HCT116 (cell line): Measurements from ENCODE around the gene ZNF845. TPM values are rescaled to one million over a fixed set of nuclear protein-coding genes. Genes with fewer than 3 reads are reported as not detected.
"Not testable (repeated sequence)": the region's sequence is repeated elsewhere in the genome, so short reads cannot be mapped to it uniquely, and the experiment has no call there.

Experiments used
- ATAC-seq: fragments of 200-7000 bp; cut with Tn5 transposase; 2 replicates; pipeline ENCODE4 v1.9.1; 2020; ENCODE audit warnings: mild to moderate bottlenecking, moderate library complexity
- BruUV-seq: library from RNA; stranded (reverse); fragments of 400-500 nt; replicated peaks from 2 replicates; lab custom pipeline; 2021; lab: Mats Ljungman, UMichigan
- CTCF ChIA-PET: fragments of 300-600 bp; sonication (Branson Sonifier 250); formaldehyde crosslinking; loops from one replicate; lab custom pipeline; 2021; ENCODE audit warnings: antibody characterized with exemption; lab: Charles Lee
- POLR2A ChIA-PET: fragments of 300-600, 350-600 bp; sonication (Branson Sonifier 250); formaldehyde crosslinking; loops from one replicate; lab custom pipeline; 2021; ENCODE audit warnings: antibody characterized with exemption; lab: Charles Lee
- RAD21 ChIA-PET, 2 experiments: fragments of 300-600 bp; sonication (Branson Sonifier 250); formaldehyde crosslinking; loops; one replicate each; lab custom pipeline; 2023; ENCODE audit warnings: low total read pairs in 2 of 2; ENCODE audit not compliant: uncharacterized antibody in 2 of 2, unreplicated experiment in 2 of 2, low non-redundant PET in 1 of 2; lab: Charles Lee
- DNase-seq: peaks from one replicate; pipeline ENCODE4 v3.0.0-alpha.2; 2010; ENCODE audit warnings: low read depth, low spot score
- H2AFZ ChIP-seq: fragments of 200-600 bp; shearing (Covaris generic), sonication (generic); 2 replicates; pipeline ENCODE4 v1.6.1; 2017; ENCODE audit warnings: low read depth, mixed run types, mixed read lengths, antibody characterized with exemption, low read length; ENCODE audit not compliant: poor library complexity, severe bottlenecking
- H3K27ac ChIP-seq: 2 replicates; pipeline ENCODE4 v1.5.1; 2012; ENCODE audit warnings: low read depth, low read length
- H3K27me3 ChIP-seq: fragments of 200-600 bp; sonication (generic); 2 replicates; pipeline ENCODE4 v1.6.1; 2016; ENCODE audit warnings: mixed run types, low read length, mixed read lengths; ENCODE audit not compliant: insufficient read depth
- H3K36me3 ChIP-seq, 2 experiments: fragments of 200-500 bp in 1 of 2; fragments of 200-600 bp in 1 of 2; sonication (Bioruptor generic) in 1 of 2; sonication (generic) in 1 of 2; 2 replicates each; pipeline versions ENCODE4 v1.5.1 to v1.6.1; 2014 to 2016; ENCODE audit warnings: low read length in 2 of 2, inconsistent platforms in 1 of 2, mixed read lengths in 1 of 2, mixed run types in 1 of 2; ENCODE audit not compliant: insufficient read depth in 2 of 2, control insufficient read depth in 1 of 2
- H3K4me1 ChIP-seq, 2 experiments: fragments of 200-600 bp in 1 of 2; sonication (generic) in 1 of 2; 2 replicates each; pipeline versions ENCODE4 v1.5.1 to v1.6.1; 2012 to 2017; ENCODE audit warnings: low read length in 2 of 2, inconsistent platforms in 1 of 2, mild to moderate bottlenecking in 1 of 2, mixed read lengths in 1 of 2, mixed run types in 1 of 2, moderate library complexity in 1 of 2; ENCODE audit not compliant: insufficient read depth in 2 of 2, control insufficient read depth in 1 of 2
- H3K4me2 ChIP-seq: fragments of 200-600 bp; sonication (generic); 2 replicates; pipeline ENCODE4 v1.6.1; 2017; ENCODE audit warnings: mixed run types, low read length, mixed read lengths
- H3K4me3 ChIP-seq, 2 experiments: fragments of 200-600 bp in 1 of 2; sonication (generic) in 1 of 2; replicated peaks in 1 of 2; 2 replicates each; pipeline ENCODE4 v1.5.1; 2011 to 2016; ENCODE audit warnings: low read length in 2 of 2, control low read depth in 1 of 2, low read depth in 1 of 2, mild to moderate bottlenecking in 1 of 2, mixed read lengths in 1 of 2, mixed run types in 1 of 2
- H3K79me2 ChIP-seq: fragments of 200-600 bp; sonication (generic); 2 replicates; pipeline ENCODE4 v1.6.1; 2017; ENCODE audit warnings: mild to moderate bottlenecking, mixed run types, low read length, moderate library complexity, mixed read lengths; ENCODE audit not compliant: insufficient read depth
- H3K9ac ChIP-seq: fragments of 200-600 bp; sonication (generic); 2 replicates; pipeline ENCODE4 v1.6.1; 2016; ENCODE audit warnings: low read length, mixed read lengths
- H3K9me2 ChIP-seq: fragments of 200-600 bp; sonication (generic), shearing (Covaris generic); 2 replicates; pipeline ENCODE4 v1.6.1; 2017; ENCODE audit warnings: mixed run types, mild to moderate bottlenecking, moderate library complexity; ENCODE audit not compliant: insufficient read depth
- H3K9me3 ChIP-seq, 2 experiments: fragments of 200-500 bp in 1 of 2; fragments of 200-600 bp in 1 of 2; sonication (Bioruptor generic) in 1 of 2; sonication (generic) in 1 of 2; 2 replicates each; pipeline ENCODE4 v1.6.1; 2014 to 2017; ENCODE audit warnings: low read length in 2 of 2, mixed read lengths in 2 of 2, inconsistent platforms in 1 of 2, low read depth in 1 of 2, mild to moderate bottlenecking in 1 of 2, mixed run types in 1 of 2, moderate library complexity in 1 of 2; ENCODE audit not compliant: control insufficient read depth in 1 of 2, insufficient read depth in 1 of 2
- H4K20me1 ChIP-seq: fragments of 200-600 bp; sonication (generic), shearing (Covaris generic); 2 replicates; pipeline ENCODE4 v1.6.1; 2017; ENCODE audit warnings: mixed run types, mild to moderate bottlenecking, moderate library complexity; ENCODE audit not compliant: insufficient read depth
- CBX3 ChIP-seq: IDR thresholded peaks from 2 replicates; pipeline ENCODE4 v1.6.1; 2012; ENCODE audit warnings: low read depth
- CEBPB ChIP-seq: IDR thresholded peaks from 2 replicates; pipeline ENCODE4 v1.6.1; 2012; ENCODE audit warnings: low read depth
- EGR1 ChIP-seq: IDR thresholded peaks from 2 replicates; pipeline ENCODE4 v1.6.1; 2012; ENCODE audit warnings: low read depth
- ELF1 ChIP-seq: IDR thresholded peaks from 2 replicates; pipeline ENCODE4 v1.6.1; 2012; ENCODE audit warnings: low read depth, borderline replicate concordance
- EZH2 ChIP-seq: fragments of 200-600 bp; sonication (generic); IDR thresholded peaks from 2 replicates; pipeline ENCODE4 v1.6.1; 2017; ENCODE audit warnings: antibody characterized with exemption, mixed run types
- FOSL1 ChIP-seq: IDR thresholded peaks from 2 replicates; pipeline ENCODE4 v1.6.1; 2012; ENCODE audit warnings: low read depth
- JUND ChIP-seq: IDR thresholded peaks from 2 replicates; pipeline ENCODE4 v1.6.1; 2012
- POLR2A ChIP-seq: IDR thresholded peaks from 2 replicates; pipeline ENCODE4 v1.7.0; 2011; ENCODE audit warnings: borderline replicate concordance; ENCODE audit not compliant: insufficient read depth, insufficient read length; ENCODE audit errors: extremely low read depth
- RAD21 ChIP-seq: IDR thresholded peaks from 2 replicates; pipeline ENCODE4 v1.6.1; 2012; ENCODE audit warnings: low read depth, mild to moderate bottlenecking
- SP1 ChIP-seq: IDR thresholded peaks from 2 replicates; pipeline ENCODE4 v1.6.1; 2012; ENCODE audit warnings: low read depth
- SRF ChIP-seq: IDR thresholded peaks from 2 replicates; pipeline ENCODE4 v1.6.1; 2012; ENCODE audit warnings: low read depth
- TCF7L2 ChIP-seq: IDR thresholded peaks from 2 replicates; pipeline ENCODE4 v1.7.0; 2011; ENCODE audit warnings: borderline replicate concordance, inconsistent platforms; ENCODE audit not compliant: insufficient read depth, insufficient read length; ENCODE audit errors: extremely low read depth
- YY1 ChIP-seq: IDR thresholded peaks from 2 replicates; pipeline ENCODE4 v1.6.1; 2011; ENCODE audit warnings: low read length, low read depth, moderate library complexity, mild to moderate bottlenecking; ENCODE audit not compliant: insufficient replicate concordance; ENCODE audit errors: extremely low read depth
- ZNF274 ChIP-seq: fragments of 200-500 bp; sonication (Bioruptor generic); IDR thresholded peaks from 2 replicates; pipeline ENCODE4 v1.6.1; 2014; ENCODE audit warnings: mild to moderate bottlenecking, low read depth, low read length, inconsistent platforms
- intact Hi-C: fragments of 100-400 bp; cut with micrococcal nuclease; formaldehyde crosslinking; loops from 2 replicates; pipeline ENCODE4 v1.10.0; 2022
- total RNA-seq: library from RNA; stranded (reverse); gene quantifications from one replicate; pipeline ENCODE4 v1.2.1, GENCODE V29; 2021; ENCODE audit not compliant: unreplicated experiment
- TF ChIP-seq, protein P1 (sequence below): IDR thresholded peaks from 2 replicates; pipeline ENCODE4 v1.6.1; 2012
- TF ChIP-seq, protein P2 (sequence below): IDR thresholded peaks from 2 replicates; pipeline ENCODE4 v1.6.1; 2012; ENCODE audit warnings: low read depth
- TF ChIP-seq, protein P3 (sequence below), 3 experiments: fragments of 200-600 bp in 1 of 3; sonication (generic) in 1 of 3; IDR thresholded peaks in 2 of 3; conservative IDR thresholded peaks in 1 of 3; 2 replicates each; pipeline ENCODE4 v1.5.1; 2012 to 2017; ENCODE audit warnings: low read depth in 2 of 3, low read length in 2 of 3, antibody characterized with exemption in 1 of 3, borderline replicate concordance in 1 of 3, control low read depth in 1 of 3, mild to moderate bottlenecking in 1 of 3, mixed read lengths in 1 of 3, mixed run types in 1 of 3, moderate library complexity in 1 of 3; ENCODE audit not compliant: insufficient read depth in 1 of 3

The ZNF845 gene
- total RNA-seq, 1 experiment from 2014 or later = 5.4 TPM

GRCh38 chr19:53344403-53344802 lies 10.9 kb downstream of the ZNF845 start:
- H3K27ac ChIP-seq, H3K9me3 ChIP-seq, H3K4me1 ChIP-seq, POLR2A ChIA-PET, BruUV-seq, ATAC-seq, intact Hi-C loops, H3K27me3 ChIP-seq, H3K9me2 ChIP-seq, H3K4me2 ChIP-seq, H3K79me2 ChIP-seq, H4K20me1 ChIP-seq, H3K9ac ChIP-seq, CTCF ChIA-PET, DNase-seq, H2AFZ ChIP-seq, RAD21 ChIA-PET, H3K4me3 ChIP-seq: not testable (repeated sequence)
- H3K36me3 ChIP-seq = peaks cover 4 to 38% of the 10 kb centered on the region in 2 experiments; a peak in 3 of 4 replicates

DNA sequence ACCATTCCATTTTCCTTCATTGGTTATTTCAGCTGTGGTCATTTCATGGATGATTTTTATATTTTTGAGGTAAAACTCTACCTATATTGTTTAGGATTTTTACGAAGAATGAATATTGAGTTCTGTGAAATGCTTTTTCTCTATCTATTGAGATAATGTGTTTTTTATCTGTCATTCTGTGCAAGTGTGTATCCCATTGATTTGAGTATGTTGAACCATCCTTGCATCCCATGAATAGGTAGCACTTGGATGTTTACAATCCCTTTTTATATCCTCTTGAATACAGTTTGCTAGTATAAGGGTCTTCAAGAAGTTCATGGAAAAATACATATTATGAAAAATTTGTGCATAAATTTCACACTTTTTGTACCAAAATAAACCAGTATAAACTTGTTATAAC lies 22.2 kb downstream of the ZNF845 start:
- Histone ChIP-seq H3K9me2 (no peaks in the 10 kb centered on the region), H4K20me1 (no peaks in the 10 kb centered on the region), H3K4me2 (no peak overlapping the region), H3K9me3 (peaks cover 35 to 43% of the 10 kb centered on the region in 2 experiments; a peak in 3 of 4 replicates), H3K27ac (no peak overlapping the region), H2AFZ (no peak overlapping the region), H3K36me3 (peaks cover 4 to 14% of the 10 kb centered on the region in 2 experiments; a peak in 3 of 4 replicates), H3K9ac (no peak overlapping the region), H3K4me3 (no peak overlapping the region), H3K27me3 (no peaks in the 10 kb centered on the region), H3K4me1 (no peaks in the 10 kb centered on the region), H3K79me2 (no peaks in the 10 kb centered on the region)
- RAD21 ChIA-PET = no interaction called here
- CTCF ChIA-PET = no interaction called here
- intact Hi-C loops = no loop called here
- DNase-seq (no peak), ATAC-seq (no peak)
- BruUV-seq = no TSS peak
- TF ChIP-seq, protein P1, sequence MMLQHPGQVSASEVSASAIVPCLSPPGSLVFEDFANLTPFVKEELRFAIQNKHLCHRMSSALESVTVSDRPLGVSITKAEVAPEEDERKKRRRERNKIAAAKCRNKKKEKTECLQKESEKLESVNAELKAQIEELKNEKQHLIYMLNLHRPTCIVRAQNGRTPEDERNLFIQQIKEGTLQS = no peak
- TF ChIP-seq SP1 = no peak
- no peak for TF ChIP-seq SRF
- TF ChIP-seq, protein P2, sequence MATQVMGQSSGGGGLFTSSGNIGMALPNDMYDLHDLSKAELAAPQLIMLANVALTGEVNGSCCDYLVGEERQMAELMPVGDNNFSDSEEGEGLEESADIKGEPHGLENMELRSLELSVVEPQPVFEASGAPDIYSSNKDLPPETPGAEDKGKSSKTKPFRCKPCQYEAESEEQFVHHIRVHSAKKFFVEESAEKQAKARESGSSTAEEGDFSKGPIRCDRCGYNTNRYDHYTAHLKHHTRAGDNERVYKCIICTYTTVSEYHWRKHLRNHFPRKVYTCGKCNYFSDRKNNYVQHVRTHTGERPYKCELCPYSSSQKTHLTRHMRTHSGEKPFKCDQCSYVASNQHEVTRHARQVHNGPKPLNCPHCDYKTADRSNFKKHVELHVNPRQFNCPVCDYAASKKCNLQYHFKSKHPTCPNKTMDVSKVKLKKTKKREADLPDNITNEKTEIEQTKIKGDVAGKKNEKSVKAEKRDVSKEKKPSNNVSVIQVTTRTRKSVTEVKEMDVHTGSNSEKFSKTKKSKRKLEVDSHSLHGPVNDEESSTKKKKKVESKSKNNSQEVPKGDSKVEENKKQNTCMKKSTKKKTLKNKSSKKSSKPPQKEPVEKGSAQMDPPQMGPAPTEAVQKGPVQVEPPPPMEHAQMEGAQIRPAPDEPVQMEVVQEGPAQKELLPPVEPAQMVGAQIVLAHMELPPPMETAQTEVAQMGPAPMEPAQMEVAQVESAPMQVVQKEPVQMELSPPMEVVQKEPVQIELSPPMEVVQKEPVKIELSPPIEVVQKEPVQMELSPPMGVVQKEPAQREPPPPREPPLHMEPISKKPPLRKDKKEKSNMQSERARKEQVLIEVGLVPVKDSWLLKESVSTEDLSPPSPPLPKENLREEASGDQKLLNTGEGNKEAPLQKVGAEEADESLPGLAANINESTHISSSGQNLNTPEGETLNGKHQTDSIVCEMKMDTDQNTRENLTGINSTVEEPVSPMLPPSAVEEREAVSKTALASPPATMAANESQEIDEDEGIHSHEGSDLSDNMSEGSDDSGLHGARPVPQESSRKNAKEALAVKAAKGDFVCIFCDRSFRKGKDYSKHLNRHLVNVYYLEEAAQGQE = no peak
- TF ChIP-seq FOSL1 = no peak
- TF ChIP-seq POLR2A = no peak
- TF ChIP-seq TCF7L2 = no peak
- no peak for TF ChIP-seq ZNF274
- no peak for TF ChIP-seq YY1
- no peak for TF ChIP-seq CEBPB
- TF ChIP-seq, protein P3, sequence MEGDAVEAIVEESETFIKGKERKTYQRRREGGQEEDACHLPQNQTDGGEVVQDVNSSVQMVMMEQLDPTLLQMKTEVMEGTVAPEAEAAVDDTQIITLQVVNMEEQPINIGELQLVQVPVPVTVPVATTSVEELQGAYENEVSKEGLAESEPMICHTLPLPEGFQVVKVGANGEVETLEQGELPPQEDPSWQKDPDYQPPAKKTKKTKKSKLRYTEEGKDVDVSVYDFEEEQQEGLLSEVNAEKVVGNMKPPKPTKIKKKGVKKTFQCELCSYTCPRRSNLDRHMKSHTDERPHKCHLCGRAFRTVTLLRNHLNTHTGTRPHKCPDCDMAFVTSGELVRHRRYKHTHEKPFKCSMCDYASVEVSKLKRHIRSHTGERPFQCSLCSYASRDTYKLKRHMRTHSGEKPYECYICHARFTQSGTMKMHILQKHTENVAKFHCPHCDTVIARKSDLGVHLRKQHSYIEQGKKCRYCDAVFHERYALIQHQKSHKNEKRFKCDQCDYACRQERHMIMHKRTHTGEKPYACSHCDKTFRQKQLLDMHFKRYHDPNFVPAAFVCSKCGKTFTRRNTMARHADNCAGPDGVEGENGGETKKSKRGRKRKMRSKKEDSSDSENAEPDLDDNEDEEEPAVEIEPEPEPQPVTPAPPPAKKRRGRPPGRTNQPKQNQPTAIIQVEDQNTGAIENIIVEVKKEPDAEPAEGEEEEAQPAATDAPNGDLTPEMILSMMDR (IDR thresholded peaks at IDR 0.05 in 2 of 3, conservative IDR thresholded peaks at IDR 0.05 in 1 of 3; ENCODE audit: borderline replicate concordance in 1 of 3, insufficient read depth in 1 of 3, low read depth in 2 of 3, low read length in 2 of 3) = no peak
- no peak for TF ChIP-seq EGR1
- TF ChIP-seq EZH2 = no peak
- no peak for TF ChIP-seq JUND
- TF ChIP-seq CBX3 = no peak
- no peak for TF ChIP-seq ELF1
- TF ChIP-seq RAD21 = no peak
- POLR2A ChIA-PET = no interaction called here
